ENCODE data around the gene CTCF. TPM values are rescaled to one million over a fixed set of nuclear protein-coding genes. Genes with fewer than 3 reads are reported as not detected.

Gene CTCF
- total RNA-seq, 2 donors from 2014 or later = 24.5 to 31.6 TPM

- peaks cover 0 to 41% of the 10 kb centered on the region in 2 donors for H3K4me1 ChIP-seq
- DNase-seq (ENCODE audit: low spot score) = no peak
Measured at GRCh38 chr16:67664258-67664657, 101.9 kb downstream of the CTCF start.

GRCh38 chr16:67664871-67665270 lies 102.5 kb downstream of the CTCF start:
- no peaks in the 10 kb centered on the region for H3K9me3 ChIP-seq
- no peaks in the 10 kb centered on the region for H3K27me3 ChIP-seq
- no peak for TF ChIP-seq CTCF (IDR thresholded peaks at IDR 0.05)
- no peak for DNase-seq (ENCODE audit: low spot score)
- H3K4me1 ChIP-seq = peaks cover 0 to 35% of the 10 kb centered on the region in 2 donors
- H3K27ac ChIP-seq = no peak overlapping the region
- H3K36me3 ChIP-seq = no peaks in the 10 kb centered on the region
- H3K4me3 ChIP-seq = no peak overlapping the region

More at GRCh38 chr16:67664258-67664657, 101.9 kb downstream of the CTCF start:
- no peaks in the 10 kb centered on the region for H3K27me3 ChIP-seq
- no peak overlapping the region for H3K4me3 ChIP-seq
- H3K27ac ChIP-seq = no peak overlapping the region
- TF ChIP-seq CTCF (IDR thresholded peaks at IDR 0.05) = no peak
- no peaks in the 10 kb centered on the region for H3K36me3 ChIP-seq
- no peaks in the 10 kb centered on the region for H3K9me3 ChIP-seq

- Histone ChIP-seq H3K36me3 (no peaks in the 10 kb centered on the region), H3K9me3 (no peaks in the 10 kb centered on the region), H3K4me3 (peak overlapping the region; percentile 86 to 94), H3K4me1 (peaks cover 0 to 35% of the 10 kb centered on the region in 2 donors), H3K27ac (no peak overlapping the region), H3K27me3 (no peaks in the 10 kb centered on the region)
- DNase-seq (ENCODE audit: low spot score) = no peak
- no peak for TF ChIP-seq CTCF (IDR thresholded peaks at IDR 0.05)
Measured at GRCh38 chr16:67665598-67665997, 103.3 kb downstream of the CTCF start.

DNA sequence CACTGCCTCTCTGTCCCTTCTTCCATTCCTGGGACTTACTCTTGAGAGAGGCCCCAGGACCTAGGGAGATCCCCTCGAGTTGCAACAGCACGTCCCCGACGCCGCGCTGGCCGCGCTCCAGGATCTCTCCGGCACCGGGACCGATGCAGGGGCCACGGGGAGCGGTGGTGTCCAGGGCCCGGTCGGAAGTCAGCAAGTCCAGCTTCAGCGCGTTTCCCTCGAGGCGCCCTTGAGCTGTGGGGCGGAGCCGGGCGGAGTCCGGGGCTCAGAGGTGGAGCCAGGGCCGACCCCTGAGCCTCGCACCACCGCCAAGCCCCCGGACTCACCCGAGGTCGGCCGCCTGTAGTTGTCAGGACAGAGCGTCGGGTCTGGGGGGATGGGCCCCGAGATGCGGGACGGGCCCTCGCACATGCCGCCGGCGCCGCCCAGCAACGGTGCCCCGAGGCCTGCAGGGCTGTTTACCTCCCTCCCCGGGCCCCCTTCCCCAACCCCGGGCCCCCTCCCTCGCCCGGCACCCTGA lies 103.8 kb downstream of the CTCF start:
- no peak for DNase-seq (ENCODE audit: low spot score)
- TF ChIP-seq CTCF (IDR thresholded peaks at IDR 0.05) = no peak
- Histone ChIP-seq H3K36me3 (no peaks in the 10 kb centered on the region), H3K4me1 (peaks cover 0 to 32% of the 10 kb centered on the region in 2 donors), H3K4me3 (peak overlapping the region; percentile 86 to 94), H3K27me3 (no peaks in the 10 kb centered on the region), H3K9me3 (no peaks in the 10 kb centered on the region), H3K27ac (peak overlapping the region; percentile 95)

GRCh38 chr16:67666559-67667452 lies 104.5 kb downstream of the CTCF start, which contains the start of the genes C16orf86 and ENKD1:
C16orf86 (plus strand) TSS chr16:67666814; CDS start chr16:67666971, 157 bp downstream.
ENKD1 (minus strand) TSS chr16:67666750; CDS start chr16:67666442, 308 bp downstream.
- TF ChIP-seq CTCF (IDR thresholded peaks at IDR 0.05) = no peak
- no peaks in the 10 kb centered on the region for H3K9me3 ChIP-seq
- no peaks in the 10 kb centered on the region for H3K27me3 ChIP-seq
- H3K27ac ChIP-seq = peak within 1 kb of the TSS; percentile 95
- peak; percentile 88 for DNase-seq (ENCODE audit: low spot score)
- H3K4me1 ChIP-seq = peaks cover 0 to 27% of the 10 kb centered on the region in 2 donors
- no peaks in the 10 kb centered on the region for H3K36me3 ChIP-seq
- peak within 1 kb of the TSS; percentile 86 to 94 for H3K4me3 ChIP-seq

Measured in right atrium auricular region (tissue), 2 donors.